ENCODE measurements around the gene FUT2. TPM values are rescaled to one million over a fixed set of nuclear protein-coding genes. Genes with fewer than 3 reads are reported as not detected.

Gene FUT2
- total RNA-seq, 1 donor from 2014 or later = 2.4 TPM

- Mint-ChIP-seq H3K9me3 (ENCODE audit: low read depth) (peaks cover 3% of the 10 kb centered on the region), H3K4me3 (ENCODE audit: low read depth) (no peak overlapping the region), H3K36me3 (ENCODE audit: insufficient read depth) (no peaks in the 10 kb centered on the region), H3K4me1 (ENCODE audit: low read depth) (peaks cover 1% of the 10 kb centered on the region), H3K27me3 (peaks cover 19% of the 10 kb centered on the region), H3K27ac (no peak overlapping the region)
- no peak for DNase-seq (ENCODE audit: low spot score, unreplicated experiment)
- no peak for TF ChIP-seq CTCF (IDR thresholded peaks at IDR 0.05; ENCODE audit: unreplicated experiment)
Observed at GRCh38 chr19:48660852-48661710, 34.7 kb upstream of the FUT2 start.

DNA sequence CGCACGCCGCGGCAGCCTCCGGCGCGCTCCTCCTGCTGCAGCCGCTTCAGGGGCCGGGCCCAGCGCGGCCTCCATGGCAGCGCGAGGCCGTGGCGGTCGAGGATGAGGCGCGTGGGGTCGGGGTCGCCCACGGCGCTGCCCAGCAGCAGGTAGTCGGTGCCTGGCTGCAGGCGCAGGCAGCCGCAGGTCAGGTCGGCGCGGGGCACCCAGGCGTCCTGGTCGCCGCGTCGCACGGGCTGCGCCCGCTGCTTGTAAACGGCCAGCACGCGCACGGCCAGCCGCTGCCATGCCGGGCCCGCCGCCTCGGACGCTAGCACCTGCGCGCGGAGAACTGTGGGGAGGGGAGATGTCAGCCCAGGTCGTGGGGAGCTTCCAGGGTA, 34.1 kb upstream of the FUT2 start:
- H3K27me3 Mint-ChIP-seq = peaks cover 17% of the 10 kb centered on the region
- no peaks in the 10 kb centered on the region for H3K36me3 Mint-ChIP-seq (ENCODE audit: insufficient read depth)
- no peak for TF ChIP-seq CTCF (IDR thresholded peaks at IDR 0.05; ENCODE audit: unreplicated experiment)
- no peak overlapping the region for H3K4me3 Mint-ChIP-seq (ENCODE audit: low read depth)
- peaks cover 1% of the 10 kb centered on the region for H3K4me1 Mint-ChIP-seq (ENCODE audit: low read depth)
- H3K27ac Mint-ChIP-seq = no peak overlapping the region
- H3K9me3 Mint-ChIP-seq (ENCODE audit: low read depth) = peaks cover 3% of the 10 kb centered on the region
- no peak for DNase-seq (ENCODE audit: low spot score, unreplicated experiment)

- no peak overlapping the region for H3K27ac Mint-ChIP-seq
- no peaks in the 10 kb centered on the region for H3K36me3 Mint-ChIP-seq (ENCODE audit: insufficient read depth)
- H3K9me3 Mint-ChIP-seq (ENCODE audit: low read depth) = peaks cover 3% of the 10 kb centered on the region
- no peaks in the 10 kb centered on the region for H3K4me1 Mint-ChIP-seq (ENCODE audit: low read depth)
- no peak overlapping the region for H3K4me3 Mint-ChIP-seq (ENCODE audit: low read depth)
- no peak for DNase-seq (ENCODE audit: low spot score, unreplicated experiment)
- no peak for TF ChIP-seq CTCF (IDR thresholded peaks at IDR 0.05; ENCODE audit: unreplicated experiment)
- H3K27me3 Mint-ChIP-seq = peaks cover 4% of the 10 kb centered on the region
Observed at GRCh38 chr19:48663667-48664066, 32.1 kb upstream of the FUT2 start.

DNA sequence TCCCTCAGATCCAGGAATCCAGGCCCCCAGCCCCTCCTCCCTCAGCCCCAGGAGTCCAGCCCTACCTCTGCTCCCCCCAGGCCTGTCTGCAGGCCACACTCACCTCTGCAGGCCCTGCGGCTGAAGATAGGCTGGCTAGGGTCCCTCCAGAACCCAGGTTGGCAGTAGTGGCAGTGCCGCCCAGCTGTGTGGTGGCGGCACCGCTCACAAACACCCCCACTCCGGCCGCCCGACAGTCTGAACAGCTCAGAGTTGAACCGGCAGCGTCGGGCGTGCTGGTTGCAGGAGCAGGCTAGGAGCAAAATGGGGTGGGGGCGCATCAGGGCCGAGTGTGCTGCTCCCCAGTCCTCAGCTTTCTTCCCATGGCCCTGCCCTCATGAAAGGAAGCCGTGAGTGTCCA, 31.3 kb upstream of the FUT2 start:
- no peaks in the 10 kb centered on the region for H3K36me3 Mint-ChIP-seq (ENCODE audit: insufficient read depth)
- H3K4me3 Mint-ChIP-seq (ENCODE audit: low read depth) = no peak overlapping the region
- TF ChIP-seq CTCF (IDR thresholded peaks at IDR 0.05; ENCODE audit: unreplicated experiment) = no peak
- no peak for DNase-seq (ENCODE audit: low spot score, unreplicated experiment)
- peaks cover 3% of the 10 kb centered on the region for H3K9me3 Mint-ChIP-seq (ENCODE audit: low read depth)
- peaks cover 3% of the 10 kb centered on the region for H3K27me3 Mint-ChIP-seq
- H3K27ac Mint-ChIP-seq = no peak overlapping the region
- H3K4me1 Mint-ChIP-seq (ENCODE audit: low read depth) = no peaks in the 10 kb centered on the region

- DNase-seq (ENCODE audit: low spot score, unreplicated experiment) = no peak
- no peaks in the 10 kb centered on the region for H3K36me3 Mint-ChIP-seq (ENCODE audit: insufficient read depth)
- peaks cover 3% of the 10 kb centered on the region for H3K27me3 Mint-ChIP-seq
- peaks cover 3% of the 10 kb centered on the region for H3K9me3 Mint-ChIP-seq (ENCODE audit: low read depth)
- H3K4me1 Mint-ChIP-seq (ENCODE audit: low read depth) = no peaks in the 10 kb centered on the region
- no peak overlapping the region for H3K4me3 Mint-ChIP-seq (ENCODE audit: low read depth)
- no peak overlapping the region for H3K27ac Mint-ChIP-seq
- TF ChIP-seq CTCF (IDR thresholded peaks at IDR 0.05; ENCODE audit: unreplicated experiment) = no peak
Observed at GRCh38 chr19:48665786-48666185, 30.0 kb upstream of the FUT2 start.
